ENCODE results near the gene GTF2F1.
A peak's percentile ranks its signal among the peaks of the same experiment; 100 is the strongest.
"Not testable (repeated sequence)": the region's sequence is repeated elsewhere in the genome, so short reads cannot be mapped to it uniquely, and the experiment has no call there.

GTF2F1 gene

DNA sequence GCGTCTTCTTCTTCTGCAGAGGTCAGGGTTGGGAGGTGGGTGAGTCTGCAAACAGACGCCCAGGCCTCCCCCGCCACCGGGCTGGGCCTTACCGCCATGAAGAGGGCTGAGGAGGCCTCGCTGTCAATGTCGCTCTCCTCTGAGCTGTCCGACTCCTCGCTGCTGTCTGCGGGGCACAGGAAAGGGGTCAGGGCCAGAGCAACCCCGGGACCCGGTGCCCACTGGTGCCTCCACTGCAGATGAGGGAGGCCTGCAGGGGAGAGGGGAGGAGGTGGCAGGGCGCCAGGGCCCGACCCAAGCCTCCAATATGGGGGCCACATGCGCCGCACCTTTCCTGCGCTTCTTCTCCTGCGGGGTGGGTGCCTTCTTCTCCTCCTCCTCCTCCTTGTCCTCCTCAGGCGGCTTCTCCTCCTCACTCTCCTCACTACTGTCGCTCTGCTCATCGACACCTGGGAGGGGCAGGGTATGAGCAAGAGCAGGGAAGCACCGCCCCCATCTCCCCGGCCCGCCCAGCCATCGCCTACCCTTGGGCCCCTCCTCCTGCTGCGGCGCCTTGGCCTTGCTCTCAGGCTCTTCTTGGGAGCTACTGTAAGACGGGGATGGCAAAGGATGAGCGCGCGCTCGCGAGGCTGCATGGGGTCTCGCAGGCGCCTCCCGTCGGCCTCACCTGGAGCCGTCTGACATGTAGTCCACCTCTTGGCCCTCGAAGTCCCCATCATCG lies 11.8 kb downstream of the GTF2F1 start:
- no peak for DNase-seq

DNA sequence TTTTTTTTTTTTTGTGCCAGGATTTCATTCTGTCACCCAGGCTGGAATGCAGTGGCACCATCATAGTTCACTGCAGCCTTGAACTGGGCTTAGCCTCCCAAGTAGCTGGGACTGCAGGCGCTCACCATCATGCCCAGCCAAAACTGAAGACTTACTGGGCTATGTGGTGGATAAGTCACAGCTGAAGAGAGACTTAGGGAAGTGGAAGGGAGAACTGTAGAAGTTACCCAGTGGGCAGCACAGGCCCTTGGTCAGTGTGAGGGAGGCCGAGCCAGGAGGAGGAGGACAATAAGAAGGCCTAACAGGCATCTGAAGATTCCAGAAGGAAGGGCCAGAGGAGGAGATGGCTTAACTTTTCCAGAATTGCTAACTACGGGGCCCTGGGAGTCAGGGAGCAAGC lies 13.2 kb downstream of the GTF2F1 start:
- no peak for DNase-seq

- no peak for DNase-seq
Observed at GRCh38 chr19:6378486-6378885, 14.5 kb downstream of the GTF2F1 start.

DNA sequence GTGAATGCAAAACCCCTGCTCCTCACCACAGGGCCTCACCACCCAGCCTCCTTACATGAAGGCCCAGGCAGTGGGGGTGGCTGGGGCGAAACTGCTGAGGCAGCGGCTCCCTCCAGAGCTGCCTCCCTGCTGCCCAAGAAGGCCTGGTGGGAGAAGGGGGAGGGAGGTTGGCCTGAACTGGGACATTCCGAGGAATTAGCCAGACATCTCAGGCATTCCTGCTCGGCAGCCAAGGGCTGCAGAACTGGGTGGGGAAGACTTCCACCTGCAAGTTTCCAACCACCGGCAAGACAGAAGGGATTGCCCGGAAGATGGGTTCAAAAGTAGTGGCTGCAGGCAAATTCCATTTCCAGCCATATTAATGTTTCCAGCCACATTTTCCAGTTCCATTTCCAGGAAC lies 14.9 kb downstream of the GTF2F1 start:
- no peak for DNase-seq

GRCh38 chr19:6376512-6377190 lies 16.3 kb downstream of the GTF2F1 start:
- no peak for DNase-seq

DNA sequence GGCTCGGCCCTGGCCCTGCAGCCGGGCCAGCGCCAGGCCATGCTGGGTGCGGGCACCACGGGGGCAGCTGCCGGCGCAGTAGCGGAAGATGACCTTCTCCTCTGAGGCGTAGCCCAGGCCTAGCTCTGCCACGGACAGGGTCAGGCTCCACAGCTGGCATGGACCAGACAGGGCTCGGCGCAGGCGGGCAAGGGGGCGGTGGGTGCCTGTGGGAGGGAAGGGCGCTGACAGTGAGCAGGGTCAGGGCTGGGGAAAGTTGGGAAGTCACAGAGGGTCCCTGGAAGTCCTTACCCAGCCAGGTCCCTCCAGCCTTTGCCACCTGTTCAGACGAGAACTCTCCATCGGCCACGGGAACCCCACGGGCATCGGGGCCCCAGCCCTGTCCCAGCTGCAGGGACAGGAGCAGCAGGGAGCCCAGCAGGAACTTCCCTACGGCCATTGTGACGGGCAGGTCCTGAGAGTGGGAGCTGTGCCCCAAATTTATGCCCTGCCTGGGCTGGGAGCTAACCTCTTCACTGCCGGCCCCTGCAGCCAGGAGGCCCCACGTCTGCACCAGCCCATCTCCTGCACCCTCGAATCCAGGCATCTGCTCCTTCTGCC lies 17.5 kb downstream of the GTF2F1 start, which contains the start of gene PSPN:
Gene PSPN (minus strand): TSS at position 523 of the 600 bp plus-strand sequence. CDS start 84 bp downstream, at position 439.
- no peak for DNase-seq

DNA sequence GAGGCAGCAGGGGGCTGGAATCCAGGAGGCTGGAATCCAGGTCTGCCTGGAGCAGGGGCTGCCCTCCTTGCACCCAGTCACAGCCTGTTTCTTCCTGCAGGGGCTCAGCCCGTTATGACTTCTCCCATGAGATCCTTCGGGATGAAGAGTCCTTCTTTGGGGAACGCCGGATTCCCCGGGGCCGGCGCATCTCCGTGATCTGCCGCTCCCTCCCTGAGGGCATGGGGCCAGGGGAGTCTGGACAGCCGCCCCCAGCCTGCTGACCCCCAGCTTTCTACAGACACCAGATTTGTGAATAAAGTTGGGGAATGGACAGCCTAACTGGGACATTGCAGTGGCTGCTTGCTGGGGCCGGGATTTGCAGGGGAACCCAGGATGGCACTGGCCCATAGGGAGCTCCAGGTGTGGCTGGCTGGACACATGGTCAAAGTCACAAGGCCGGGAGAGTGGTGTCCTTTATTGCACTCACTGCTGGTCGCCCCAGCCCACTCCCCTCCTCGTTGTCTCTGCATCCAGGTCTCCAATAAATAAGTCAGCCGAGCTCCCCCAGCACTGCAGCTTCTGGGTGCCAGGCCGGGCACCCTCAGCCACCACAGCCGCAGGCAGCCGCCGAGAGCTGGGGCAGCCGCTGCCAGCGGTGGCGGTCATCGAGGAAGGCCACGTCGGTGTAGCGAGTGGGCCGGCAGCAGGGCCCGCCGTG lies 18.1 kb downstream of the GTF2F1 start:
- DNase-seq: no peak

DNA sequence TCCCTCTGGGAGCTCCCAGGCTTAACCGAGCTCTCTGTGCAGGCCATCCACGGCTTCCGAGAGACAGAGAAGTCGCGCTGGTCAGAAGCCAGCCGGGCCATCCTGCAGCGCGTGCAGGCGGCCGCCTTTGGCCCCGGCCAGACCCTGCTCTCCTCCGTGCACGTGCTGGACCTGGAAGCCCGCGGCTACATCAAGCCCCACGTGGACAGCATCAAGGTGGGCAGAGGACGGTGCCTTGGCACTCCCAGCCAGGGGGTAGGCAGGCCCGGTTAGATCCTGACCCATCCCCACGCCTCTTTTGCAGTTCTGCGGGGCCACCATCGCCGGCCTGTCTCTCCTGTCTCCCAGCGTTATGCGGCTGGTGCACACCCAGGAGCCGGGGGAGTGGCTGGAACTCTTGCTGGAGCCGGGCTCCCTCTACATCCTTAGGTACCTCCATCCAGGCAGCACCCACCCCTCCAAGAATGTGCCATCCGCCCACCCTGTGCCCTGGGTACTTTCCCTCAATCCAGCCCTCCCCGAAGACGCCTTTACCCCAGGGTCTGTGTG lies 18.7 kb downstream of the GTF2F1 start:
- DNase-seq: no peak

- no peak for DNase-seq
Observed at GRCh38 chr19:6373813-6374108, 19.2 kb downstream of the GTF2F1 start.

GRCh38 chr19:6373096-6373812 lies 19.7 kb downstream of the GTF2F1 start:
- peak; percentile 94 for DNase-seq

GRCh38 chr19:6372594-6373095 lies 20.3 kb downstream of the GTF2F1 start, which contains the start of gene ALKBH7:
TSS of gene ALKBH7 (plus strand) at chr19:6372794. CDS start at chr19:6372821, 27 bp downstream.
- DNase-seq: peak; percentile 99

DNA sequence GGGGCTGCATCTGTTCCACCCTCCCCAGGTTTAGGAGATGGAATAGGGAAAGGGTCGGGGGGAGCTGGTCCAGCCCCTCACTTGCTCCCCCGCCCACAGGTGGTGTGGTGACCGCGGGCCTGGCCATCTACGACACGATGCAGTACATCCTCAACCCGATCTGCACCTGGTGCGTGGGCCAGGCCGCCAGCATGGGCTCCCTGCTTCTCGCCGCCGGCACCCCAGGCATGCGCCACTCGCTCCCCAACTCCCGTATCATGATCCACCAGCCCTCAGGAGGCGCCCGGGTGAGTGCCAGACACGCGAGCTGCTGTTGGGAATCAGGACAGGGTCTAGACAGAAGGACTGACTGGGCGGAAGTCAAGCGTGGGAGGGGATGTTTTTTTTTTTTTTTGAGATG lies 28.6 kb downstream of the GTF2F1 start:
- DNase-seq: no peak

DNA sequence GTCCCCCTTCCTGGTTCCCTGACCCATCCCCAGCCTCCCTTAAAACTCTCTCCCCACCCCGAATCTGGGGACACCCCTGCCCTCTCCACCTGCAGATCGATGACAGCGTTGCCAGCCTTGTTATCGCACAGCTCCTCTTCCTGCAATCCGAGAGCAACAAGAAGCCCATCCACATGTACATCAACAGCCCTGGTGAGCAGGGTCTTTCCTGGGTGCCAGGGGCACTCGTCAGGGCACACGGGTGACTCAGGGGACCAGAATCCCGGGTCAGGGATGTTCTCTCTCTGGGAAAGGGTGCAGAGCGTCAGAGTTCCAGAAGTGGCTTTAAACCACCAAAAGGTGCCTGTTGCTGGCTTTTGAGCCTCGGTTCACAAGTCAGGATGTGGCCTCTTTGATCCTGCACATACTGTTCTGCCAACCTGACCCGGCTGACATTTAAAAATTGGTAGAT lies 30.6 kb downstream of the GTF2F1 start:
- no peak for DNase-seq

DNA sequence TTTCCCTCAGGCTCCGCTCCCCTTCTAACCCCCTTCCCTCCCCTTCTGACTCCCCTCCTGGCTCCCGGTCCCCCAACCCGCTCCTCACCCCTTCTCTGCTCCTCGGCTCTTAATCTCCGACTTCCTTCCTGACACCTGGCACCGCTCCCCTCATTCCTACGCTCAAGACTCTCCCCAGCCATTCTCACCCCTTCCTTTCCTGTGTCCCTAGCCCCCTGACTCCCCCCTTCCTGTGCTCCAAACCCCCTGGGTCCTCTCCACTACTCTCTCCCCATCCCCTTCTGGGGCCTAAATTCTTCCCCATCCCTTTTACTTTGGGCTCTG lies 31.0 kb downstream of the GTF2F1 start:
- no peak for DNase-seq

GRCh38 chr19:6360857-6361216 lies 32.1 kb downstream of the GTF2F1 start:
- DNase-seq: not testable (repeated sequence)

DNA sequence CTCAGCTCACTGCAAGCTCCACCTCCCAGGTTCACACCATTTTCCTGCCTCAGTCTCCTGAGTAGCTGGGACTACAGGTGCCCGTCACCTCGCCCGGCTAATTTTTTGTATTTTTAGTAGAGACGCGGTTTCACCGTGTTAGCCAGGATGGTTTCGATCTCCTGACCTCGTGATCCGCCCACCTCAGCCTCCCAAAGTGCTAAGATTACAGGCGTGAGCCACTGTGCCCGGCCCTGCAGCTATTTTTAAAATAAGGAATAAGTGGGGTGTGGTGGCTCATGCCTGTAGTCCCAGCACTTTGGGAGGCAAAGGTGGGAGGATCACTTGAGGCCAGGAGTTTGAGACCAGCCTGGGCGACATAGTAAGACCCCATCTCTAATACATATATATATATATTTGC lies 32.5 kb downstream of the GTF2F1 start:
- not testable (repeated sequence) for DNase-seq

GRCh38 chr19:6359568-6360341 lies 33.2 kb downstream of the GTF2F1 start:
- DNase-seq: no peak

DNA sequence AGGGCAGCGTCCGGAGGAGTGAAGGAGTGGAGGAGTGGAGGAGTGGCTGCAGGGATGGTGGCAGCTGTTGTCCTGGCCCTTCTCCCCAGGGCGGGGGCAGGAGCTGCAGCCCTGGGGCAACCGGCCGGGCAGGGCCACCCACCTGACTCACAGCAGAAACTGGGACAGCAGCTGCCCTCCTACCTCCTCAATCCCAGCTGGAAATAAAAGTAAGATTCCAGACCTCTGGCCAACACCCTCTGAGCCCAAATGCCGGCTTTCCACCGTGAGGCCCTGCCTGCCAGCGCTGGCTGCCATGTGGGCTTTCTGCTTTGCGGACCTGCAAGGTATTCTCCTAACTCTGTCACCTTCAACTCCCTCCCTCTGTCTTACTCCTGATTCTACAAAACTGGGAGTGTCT lies 35.0 kb downstream of the GTF2F1 start:
- DNase-seq: no peak

- DNase-seq: no peak
Observed at GRCh38 chr19:6357174-6357573, 35.8 kb downstream of the GTF2F1 start.

DNA sequence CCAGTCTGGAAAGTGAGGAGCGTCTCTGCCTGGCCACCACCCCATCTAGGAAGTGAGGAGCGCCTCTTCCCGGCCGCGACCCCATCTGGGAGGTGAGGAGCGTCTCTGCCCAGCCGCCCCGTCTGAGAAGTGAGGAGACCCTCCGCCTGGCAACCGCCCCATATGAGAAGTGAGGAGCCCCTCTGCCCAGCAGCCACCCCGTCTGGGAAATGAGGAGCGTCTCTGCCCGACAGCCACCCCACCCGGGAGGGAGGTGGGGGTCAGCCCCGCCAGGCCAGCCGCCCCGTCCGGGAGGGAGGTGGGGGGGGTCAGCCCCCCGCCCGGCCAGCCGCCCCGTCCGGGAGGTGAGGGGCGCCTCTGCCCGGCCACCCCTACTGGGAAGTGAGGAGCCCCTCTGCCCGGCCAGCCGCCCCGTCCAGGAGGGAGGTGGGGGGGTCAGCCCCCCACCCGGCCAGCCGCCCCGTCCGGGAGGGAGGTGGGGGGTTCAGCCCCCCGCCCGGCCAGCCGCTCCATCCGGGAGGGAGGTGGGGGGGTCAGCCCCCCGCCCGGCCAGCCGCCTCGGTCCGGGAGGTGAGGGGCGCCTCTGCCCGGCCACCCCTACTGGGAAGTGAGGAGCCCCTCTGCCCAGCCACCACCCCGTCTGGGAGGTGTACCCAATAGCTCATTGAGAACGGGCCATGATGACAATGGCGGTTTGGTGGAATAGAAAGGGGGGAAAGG lies 37.5 kb downstream of the GTF2F1 start:
- not testable (repeated sequence) for DNase-seq

DNA sequence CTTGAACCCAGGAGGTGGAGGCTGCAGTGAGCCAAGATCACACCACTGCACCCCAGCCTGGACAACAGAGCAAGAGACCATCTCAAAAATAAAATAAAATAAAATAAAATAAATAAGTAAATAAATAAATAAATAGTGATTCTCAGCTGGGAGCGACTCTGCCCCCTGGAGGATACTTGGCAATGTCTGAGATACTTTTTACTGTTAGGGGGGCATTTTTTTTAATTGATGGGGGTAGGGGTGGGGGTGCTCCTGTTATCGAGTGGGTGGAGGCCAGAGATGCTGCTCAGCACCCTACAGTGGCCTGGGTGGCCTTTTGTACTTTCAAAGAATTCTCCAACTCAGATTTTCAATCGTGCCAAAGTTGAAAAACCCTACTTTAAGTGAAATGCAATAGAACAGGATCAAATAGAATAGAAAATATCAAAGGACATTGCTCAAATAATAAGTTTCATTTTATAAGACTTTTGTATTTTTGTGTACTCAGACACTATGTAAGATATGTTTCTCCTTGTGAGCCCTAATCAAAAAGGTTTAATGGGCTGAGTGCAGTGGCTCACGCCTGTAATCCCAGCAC lies 38.8 kb downstream of the GTF2F1 start:
- DNase-seq: no peak

Data from NCI-H1105 treated with DMSO at 0.1 percent for 48 hours (cell line).